Muscle of leg (tissue), 11 donors: ENCODE measurements around the gene SMIM44. TPM values are rescaled to one million over a fixed set of nuclear protein-coding genes. Genes with fewer than 3 reads are reported as not detected.
"Not testable (repeated sequence)": the region's sequence is repeated elsewhere in the genome, so short reads cannot be mapped to it uniquely, and the experiment has no call there.

ENCODE experiments used
- DNase-seq: peaks from one replicate; pipeline ENCODE4 v3.0.0; 2013
- H3K27ac ChIP-seq: one replicate; pipeline ENCODE4 v1.5.1; 2013; ENCODE audit warnings: mild to moderate bottlenecking, low read length, control low read depth
- H3K27me3 ChIP-seq: one replicate; pipeline ENCODE4 v1.6.1; 2013; ENCODE audit warnings: low read length; ENCODE audit not compliant: control insufficient read depth, insufficient read depth
- H3K36me3 ChIP-seq: one replicate; pipeline ENCODE4 v1.6.1; 2013; ENCODE audit warnings: low read length; ENCODE audit not compliant: control insufficient read depth, insufficient read depth
- H3K4me1 ChIP-seq: one replicate; pipeline ENCODE4 v1.6.1; 2013; ENCODE audit warnings: low read length; ENCODE audit not compliant: control insufficient read depth, insufficient read depth
- H3K4me3 ChIP-seq: one replicate; pipeline ENCODE4 v1.5.1; 2013; ENCODE audit warnings: low read length, control low read depth
- H3K9me3 ChIP-seq: replicated peaks from 2 replicates; pipeline ENCODE4 v1.6.1; 2013; ENCODE audit warnings: low read depth, low read length; ENCODE audit not compliant: control insufficient read depth
- WGBS: methylation state at CpG from one replicate; pipeline ENCODE4 v1.1.5; 2013; ENCODE audit warnings: missing lambda C conversion rate; ENCODE audit not compliant: insufficient coverage; 5-methylcytosine and 5-hydroxymethylcytosine counted together
- polyA plus RNA-seq, 8 donors: library from polyadenylated mRNA; unstranded; fragments of 120-200 nt; gene quantifications; one replicate each; pipeline versions ENCODE4 v1.2.1 to v1.2.3, GENCODE V29; 2013; ENCODE audit warnings: inconsistent platforms in 1 of 8, low replicate concordance in 1 of 8; ENCODE audit not compliant: insufficient read length in 8 of 8, insufficient read depth in 1 of 8
- total RNA-seq: library from RNA; stranded (reverse); fragments of 120-200 nt; gene quantifications from one replicate; pipeline ENCODE4 v1.2.4, GENCODE V29; 2013

The SMIM44 gene
- total and polyA plus RNA-seq, 9 donors, result not detected

DNA sequence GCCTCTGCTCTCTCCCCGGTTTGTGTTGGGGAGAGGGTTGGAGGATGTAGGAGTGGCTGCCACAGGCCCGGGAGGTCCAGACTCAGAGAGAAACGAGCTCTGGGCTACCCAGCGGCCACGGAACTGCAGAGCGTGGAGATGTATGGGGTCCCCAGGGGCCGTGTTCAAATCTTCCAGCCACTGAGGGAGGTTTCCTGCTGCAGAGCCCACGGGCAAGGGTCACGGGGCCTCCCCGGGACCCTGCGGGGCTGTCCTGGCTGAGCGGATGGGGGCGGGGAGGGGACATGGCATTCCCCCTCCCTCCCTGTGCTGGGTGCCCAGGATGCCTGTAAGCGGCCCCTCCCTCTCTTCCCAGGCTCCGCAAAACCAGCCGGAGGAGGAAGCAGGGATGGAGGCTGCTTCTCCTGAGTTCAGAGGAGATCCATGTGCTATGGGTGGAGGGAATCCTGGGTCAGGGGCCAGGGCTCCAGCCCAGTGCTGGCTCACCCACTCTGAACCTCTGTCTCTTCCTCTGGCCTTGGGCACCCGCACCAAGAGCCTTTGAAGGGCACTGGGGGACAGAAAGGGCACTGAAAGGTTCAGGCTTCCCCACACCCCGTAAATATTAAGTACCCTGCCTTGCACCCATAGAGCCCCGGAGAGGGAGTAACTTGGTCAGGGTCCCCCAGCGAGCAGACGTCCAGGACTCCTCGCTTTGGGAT lies 25.6 kb downstream of the SMIM44 start:
- peak overlapping the region; percentile 89 for H3K27ac ChIP-seq
- H3K36me3 ChIP-seq, result peaks cover 48% of the 10 kb centered on the region
- peaks cover 34% of the 10 kb centered on the region for H3K4me1 ChIP-seq
- H3K27me3 ChIP-seq, result no peaks in the 10 kb centered on the region
- DNase-seq, result peak; percentile 54
- no peak overlapping the region for H3K4me3 ChIP-seq
- H3K9me3 ChIP-seq, result no peaks in the 10 kb centered on the region
- 15% methylated on average over 13 of the region's 22 CpGs for WGBS

DNA sequence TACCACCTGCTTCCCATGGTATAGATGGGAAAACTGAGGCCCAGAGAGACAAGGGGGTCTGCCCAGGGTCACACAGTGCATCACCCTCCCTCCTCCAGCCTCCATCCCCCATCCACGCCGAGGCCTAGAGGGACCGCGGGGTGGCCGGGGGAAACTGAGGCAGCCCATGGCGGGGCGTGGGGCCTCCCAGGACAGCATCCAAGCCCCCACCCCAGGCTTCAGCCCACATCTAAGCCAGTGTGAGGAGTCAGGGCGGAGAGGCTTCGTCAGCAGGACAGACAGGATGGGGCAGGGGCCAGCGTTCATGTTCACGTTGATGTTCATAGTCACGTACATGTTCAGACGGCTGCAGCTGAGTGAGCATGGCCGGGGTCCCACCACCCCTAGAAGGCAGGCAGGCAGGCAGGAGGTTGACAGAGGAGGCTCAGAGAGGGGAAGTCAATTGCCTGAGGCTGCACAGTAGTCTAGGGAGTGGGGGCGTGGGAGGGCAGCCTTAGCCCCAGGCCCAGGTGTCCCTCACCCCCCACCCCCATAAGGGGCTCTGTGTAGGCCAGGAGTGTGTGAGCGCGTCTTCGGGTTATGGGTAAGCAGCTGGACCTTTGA lies 26.2 kb downstream of the SMIM44 start:
- no peak overlapping the region for H3K4me3 ChIP-seq
- peak overlapping the region; percentile 89 for H3K27ac ChIP-seq
- peaks cover 34% of the 10 kb centered on the region for H3K4me1 ChIP-seq
- DNase-seq, result no peak
- WGBS, result 61% methylated on average over 6 of the region's 18 CpGs
- H3K36me3 ChIP-seq, result peaks cover 52% of the 10 kb centered on the region
- no peaks in the 10 kb centered on the region for H3K9me3 ChIP-seq
- H3K27me3 ChIP-seq, result no peaks in the 10 kb centered on the region

DNA sequence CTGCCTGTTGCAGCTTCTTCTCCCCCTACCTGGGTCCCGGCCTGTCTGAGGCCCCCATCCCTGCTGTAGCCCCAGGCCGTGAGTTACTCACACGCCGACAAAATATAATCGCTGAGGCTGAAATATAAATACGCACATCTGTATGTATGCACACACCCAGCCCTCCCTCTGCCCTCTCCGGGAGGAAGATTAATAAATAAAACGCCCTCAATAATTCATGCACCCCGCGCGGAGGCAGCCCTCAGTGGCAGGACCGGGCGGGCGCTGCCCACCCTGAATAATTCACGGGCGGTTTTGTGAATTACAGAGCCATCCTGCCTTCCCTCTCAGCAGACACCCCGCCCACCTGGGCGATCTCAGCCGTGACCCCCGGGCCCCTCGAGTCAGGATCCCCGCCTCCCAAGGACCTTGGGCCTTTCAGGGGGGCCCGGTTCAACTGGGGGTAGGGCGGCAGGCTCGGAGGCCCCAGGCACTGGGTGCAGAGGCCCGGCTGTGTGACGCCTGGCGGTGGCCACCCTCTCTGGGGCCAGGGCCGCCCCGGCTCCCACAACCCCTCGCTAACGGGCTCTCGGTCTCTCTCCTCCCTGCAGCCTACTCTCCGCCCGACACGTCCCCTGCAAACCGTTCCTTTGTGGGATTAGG lies 27.2 kb downstream of the SMIM44 start:
- Histone ChIP-seq H3K9me3 (no peaks in the 10 kb centered on the region), H3K4me3 (no peak overlapping the region), H3K27me3 (no peaks in the 10 kb centered on the region), H3K27ac (no peak overlapping the region), H3K4me1 (peaks cover 38% of the 10 kb centered on the region), H3K36me3 (peaks cover 60% of the 10 kb centered on the region)
- WGBS, result 58% methylated on average over 27 of the region's 37 CpGs
- no peak for DNase-seq

DNA sequence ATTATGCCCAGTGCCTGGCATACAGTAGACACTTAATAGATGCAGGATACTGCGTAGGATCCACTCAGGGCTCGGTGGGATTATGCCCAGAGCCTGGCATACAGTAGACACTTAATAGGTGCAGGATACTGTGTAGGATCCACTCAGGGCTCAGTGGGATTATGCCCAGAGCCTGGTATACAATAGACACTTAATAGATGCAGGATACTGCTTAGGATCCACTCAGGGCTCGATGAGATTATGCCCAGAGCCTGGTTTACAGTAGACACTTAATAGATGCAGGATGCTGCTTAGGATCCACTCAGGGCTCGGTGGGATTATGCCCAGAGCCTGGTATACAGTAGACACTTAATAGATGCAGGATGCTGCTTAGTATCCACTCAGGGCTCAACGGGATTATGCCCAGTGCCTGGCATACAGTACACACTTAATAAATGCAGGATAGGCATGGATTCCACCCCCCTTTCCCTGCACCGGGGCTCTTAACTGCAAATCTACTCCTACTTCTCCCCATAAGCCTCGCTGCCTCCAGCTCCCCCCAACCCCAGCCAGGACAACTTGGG lies 27.8 kb downstream of the SMIM44 start:
- Histone ChIP-seq H3K4me3 (no peak overlapping the region), H3K36me3 (peaks cover 66% of the 10 kb centered on the region), H3K4me1 (peaks cover 44% of the 10 kb centered on the region), H3K9me3 (no peaks in the 10 kb centered on the region), H3K27ac (no peak overlapping the region), H3K27me3 (no peaks in the 10 kb centered on the region)
- no peak for DNase-seq
- WGBS, result 89% methylated on average over 6 of the region's 7 CpGs

DNA sequence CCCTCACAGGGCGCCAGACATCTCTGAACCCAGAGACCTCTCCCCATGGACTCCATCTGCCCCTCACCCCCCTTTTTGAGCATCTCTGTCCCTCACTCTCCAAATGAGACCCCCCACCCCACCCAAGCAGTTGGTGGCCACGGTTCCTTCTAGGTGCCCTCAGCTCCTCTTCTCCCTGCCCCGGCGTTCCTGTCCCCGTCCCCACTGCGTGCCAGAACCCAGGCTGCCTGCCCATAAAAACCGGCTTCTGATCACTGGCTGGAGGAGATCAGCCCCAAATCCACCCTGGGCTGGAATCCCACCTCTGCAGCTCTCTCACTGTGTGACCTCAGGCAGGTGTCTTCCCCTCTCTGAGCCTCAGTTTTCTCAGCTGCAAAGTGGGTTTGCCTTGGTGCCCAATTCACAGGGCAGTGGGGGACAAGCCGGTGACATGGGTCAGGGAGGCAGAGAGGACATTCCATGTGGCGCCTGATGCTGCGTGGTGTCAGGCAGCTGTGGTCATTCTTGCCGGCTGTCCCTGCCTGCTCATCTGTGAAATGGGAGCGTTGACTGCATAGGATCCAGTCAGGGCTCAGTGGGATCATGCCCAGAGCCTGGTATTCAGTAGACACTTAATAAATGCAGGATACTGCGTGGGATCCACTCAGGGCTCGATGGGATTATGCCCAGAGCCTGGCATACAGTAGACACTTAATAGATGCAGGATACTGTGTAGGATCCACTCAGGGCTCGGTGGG lies 28.4 kb downstream of the SMIM44 start:
- Histone ChIP-seq H3K36me3 (peaks cover 66% of the 10 kb centered on the region), H3K4me3 (no peak overlapping the region), H3K27ac (no peak overlapping the region), H3K27me3 (no peaks in the 10 kb centered on the region), H3K9me3 (no peaks in the 10 kb centered on the region), H3K4me1 (peaks cover 40% of the 10 kb centered on the region)
- no peak for DNase-seq
- 92% methylated on average over 15 of the region's 15 CpGs for WGBS

DNA sequence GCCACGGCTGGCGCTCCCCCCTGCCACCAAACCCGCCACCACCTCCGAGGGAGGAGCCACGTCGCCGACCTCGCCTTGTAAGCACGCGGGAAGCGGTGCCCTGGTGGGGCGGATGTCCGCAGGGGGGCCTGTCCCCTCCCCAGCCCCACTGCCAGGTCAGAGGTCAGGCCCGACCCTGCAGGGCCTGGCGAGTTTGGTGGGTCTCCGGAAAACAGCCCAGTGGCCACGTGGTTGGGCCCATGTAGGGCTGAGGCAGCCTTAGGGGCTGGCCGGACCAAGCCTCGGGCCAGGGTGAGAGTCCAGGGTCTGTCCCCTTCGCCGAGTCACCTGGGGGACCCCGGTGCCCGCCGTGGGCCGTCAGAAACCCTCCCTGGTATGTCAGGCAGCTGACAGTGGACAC lies 29.4 kb downstream of the SMIM44 start:
- H3K27me3 ChIP-seq, result no peaks in the 10 kb centered on the region
- H3K4me3 ChIP-seq, result no peak overlapping the region
- H3K9me3 ChIP-seq, result no peaks in the 10 kb centered on the region
- H3K36me3 ChIP-seq, result peaks cover 71% of the 10 kb centered on the region
- peaks cover 32% of the 10 kb centered on the region for H3K4me1 ChIP-seq
- no peak for DNase-seq
- H3K27ac ChIP-seq, result no peak overlapping the region
- WGBS, result 82% methylated on average over 25 of the region's 25 CpGs

DNA sequence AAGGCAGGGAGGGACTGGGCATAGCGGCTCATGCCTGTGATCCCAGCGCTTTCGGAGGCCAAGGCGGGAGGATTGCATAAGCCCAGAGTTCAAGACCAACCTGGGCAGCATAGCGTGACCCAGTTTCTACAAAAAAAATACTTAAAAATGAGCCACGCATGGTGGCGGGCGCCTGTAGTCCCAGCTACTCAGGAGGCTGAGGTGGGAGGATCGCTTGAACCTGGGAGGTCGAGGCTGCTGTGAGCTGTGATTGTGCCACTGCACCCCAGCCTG lies 30.4 kb downstream of the SMIM44 start:
- DNase-seq, H3K27ac ChIP-seq, H3K4me3 ChIP-seq, H3K27me3 ChIP-seq, H3K9me3 ChIP-seq: not testable (repeated sequence)
- Histone ChIP-seq H3K36me3 (peaks cover 77% of the 10 kb centered on the region), H3K4me1 (peaks cover 22% of the 10 kb centered on the region)
- WGBS, result 98% methylated on average over 8 of the region's 10 CpGs

DNA sequence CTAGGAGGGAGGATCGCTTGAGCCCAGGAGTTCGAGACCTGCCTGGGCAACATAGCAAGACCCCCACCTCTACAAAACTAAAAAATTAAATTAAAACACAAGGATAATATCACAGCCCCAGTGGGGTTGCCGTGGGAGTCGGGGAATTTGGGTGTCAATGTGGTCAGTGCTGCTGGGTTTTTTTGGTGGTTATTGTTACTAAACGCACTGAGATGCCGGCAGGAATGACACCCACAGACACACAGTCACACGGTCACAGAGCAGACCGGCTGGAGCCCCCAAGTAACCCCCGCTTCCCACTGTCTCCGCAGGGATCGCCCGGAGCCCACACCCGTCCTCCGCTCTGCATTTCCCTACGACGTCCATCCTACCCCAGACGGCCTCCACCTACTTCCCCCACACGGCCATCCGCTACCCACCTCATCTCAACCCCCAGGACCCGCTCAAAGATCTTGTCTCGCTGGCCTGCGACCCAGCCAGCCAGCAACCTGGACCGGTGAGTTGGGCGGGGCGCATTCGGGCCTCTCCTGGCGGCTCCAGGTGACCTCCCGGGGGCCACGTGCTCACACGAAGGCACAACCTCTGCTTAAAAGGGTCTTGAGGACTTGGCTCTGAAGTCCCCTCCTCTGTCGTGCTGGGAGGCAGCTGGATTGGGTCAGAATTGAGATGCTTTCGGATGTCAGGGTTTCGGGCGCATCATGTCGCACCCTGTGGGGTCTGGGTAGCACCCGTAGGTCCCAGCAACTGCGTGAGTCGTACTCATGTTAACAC lies 30.9 kb downstream of the SMIM44 start:
- Histone ChIP-seq H3K27ac (no peak overlapping the region), H3K4me1 (peaks cover 17% of the 10 kb centered on the region), H3K36me3 (peaks cover 82% of the 10 kb centered on the region), H3K4me3 (no peak overlapping the region), H3K27me3 (no peaks in the 10 kb centered on the region), H3K9me3 (no peaks in the 10 kb centered on the region)
- no peak for DNase-seq
- 89% methylated on average over 31 of the region's 38 CpGs for WGBS

DNA sequence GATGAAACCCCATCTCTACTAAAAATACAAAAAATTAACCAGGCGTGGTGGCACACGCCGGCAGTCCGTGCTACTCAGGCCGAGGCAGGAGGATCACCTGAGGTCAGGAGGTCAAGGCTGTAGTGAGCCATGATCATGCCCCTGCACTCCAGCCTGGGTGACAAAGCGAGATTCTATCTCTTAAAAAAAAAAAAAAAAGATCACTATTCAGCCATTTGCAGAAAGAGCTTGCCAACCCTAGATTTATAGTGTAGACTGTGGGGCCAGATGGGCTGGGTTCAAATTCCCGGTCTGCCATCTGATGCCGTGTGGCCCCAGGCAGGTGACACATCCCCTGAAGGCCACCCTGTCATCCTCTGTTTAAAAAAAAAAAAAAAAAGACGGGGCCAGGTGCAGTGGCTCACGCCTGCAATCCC lies 31.8 kb downstream of the SMIM44 start:
- Histone ChIP-seq H3K27ac (peak overlapping the region; percentile 71), H3K9me3 (no peaks in the 10 kb centered on the region), H3K27me3 (no peaks in the 10 kb centered on the region), H3K4me3 (no peak overlapping the region), H3K4me1 (peaks cover 10% of the 10 kb centered on the region), H3K36me3 (peaks cover 82% of the 10 kb centered on the region)
- DNase-seq, result no peak
- 74% methylated on average over 8 of the region's 10 CpGs for WGBS
